Measurements from ENCODE around the gene CEP85L. TPM values are rescaled to one million over a fixed set of nuclear protein-coding genes. Genes with fewer than 3 reads are reported as not detected.

CEP85L gene
- total RNA-seq, 1 donor from 2014 or later: 22.2 TPM

GRCh38 chr6:118685823-118686449, 34.5 kb upstream of the CEP85L start:
- DNase-seq (ENCODE audit: low spot score): no peak
- Mint-ChIP-seq H3K27me3 (ENCODE audit: unreplicated experiment) (no peaks in the 10 kb centered on the region), H3K4me1 (ENCODE audit: unreplicated experiment) (peaks cover 6% of the 10 kb centered on the region), H3K4me3 (ENCODE audit: unreplicated experiment) (no peak overlapping the region), H3K27ac (ENCODE audit: unreplicated experiment) (no peak overlapping the region), H3K9me3 (ENCODE audit: unreplicated experiment) (no peaks in the 10 kb centered on the region), H3K36me3 (ENCODE audit: low read depth, unreplicated experiment) (no peaks in the 10 kb centered on the region)
- TF ChIP-seq, protein P1, sequence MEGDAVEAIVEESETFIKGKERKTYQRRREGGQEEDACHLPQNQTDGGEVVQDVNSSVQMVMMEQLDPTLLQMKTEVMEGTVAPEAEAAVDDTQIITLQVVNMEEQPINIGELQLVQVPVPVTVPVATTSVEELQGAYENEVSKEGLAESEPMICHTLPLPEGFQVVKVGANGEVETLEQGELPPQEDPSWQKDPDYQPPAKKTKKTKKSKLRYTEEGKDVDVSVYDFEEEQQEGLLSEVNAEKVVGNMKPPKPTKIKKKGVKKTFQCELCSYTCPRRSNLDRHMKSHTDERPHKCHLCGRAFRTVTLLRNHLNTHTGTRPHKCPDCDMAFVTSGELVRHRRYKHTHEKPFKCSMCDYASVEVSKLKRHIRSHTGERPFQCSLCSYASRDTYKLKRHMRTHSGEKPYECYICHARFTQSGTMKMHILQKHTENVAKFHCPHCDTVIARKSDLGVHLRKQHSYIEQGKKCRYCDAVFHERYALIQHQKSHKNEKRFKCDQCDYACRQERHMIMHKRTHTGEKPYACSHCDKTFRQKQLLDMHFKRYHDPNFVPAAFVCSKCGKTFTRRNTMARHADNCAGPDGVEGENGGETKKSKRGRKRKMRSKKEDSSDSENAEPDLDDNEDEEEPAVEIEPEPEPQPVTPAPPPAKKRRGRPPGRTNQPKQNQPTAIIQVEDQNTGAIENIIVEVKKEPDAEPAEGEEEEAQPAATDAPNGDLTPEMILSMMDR (IDR thresholded peaks at IDR 0.05; ENCODE audit: unreplicated experiment): no peak

- TF ChIP-seq, protein P1 (IDR thresholded peaks at IDR 0.05; ENCODE audit: unreplicated experiment): no peak
- Mint-ChIP-seq H3K4me1 (ENCODE audit: unreplicated experiment) (peaks cover 6% of the 10 kb centered on the region), H3K4me3 (ENCODE audit: unreplicated experiment) (no peak overlapping the region), H3K36me3 (ENCODE audit: low read depth, unreplicated experiment) (no peaks in the 10 kb centered on the region), H3K27ac (ENCODE audit: unreplicated experiment) (no peak overlapping the region), H3K9me3 (ENCODE audit: unreplicated experiment) (no peaks in the 10 kb centered on the region), H3K27me3 (ENCODE audit: unreplicated experiment) (no peaks in the 10 kb centered on the region)
- no peak for DNase-seq (ENCODE audit: low spot score)
These were observed 32.8 kb upstream of the CEP85L start for GRCh38 chr6:118683881-118684872.

GRCh38 chr6:118680452-118681095, 29.2 kb upstream of the CEP85L start:
- no peak overlapping the region for H3K27ac Mint-ChIP-seq (ENCODE audit: unreplicated experiment)
- H3K4me3 Mint-ChIP-seq (ENCODE audit: unreplicated experiment): no peak overlapping the region
- TF ChIP-seq, protein P1 (IDR thresholded peaks at IDR 0.05; ENCODE audit: unreplicated experiment): no peak
- H3K27me3 Mint-ChIP-seq (ENCODE audit: unreplicated experiment): no peaks in the 10 kb centered on the region
- DNase-seq (ENCODE audit: low spot score): no peak
- H3K9me3 Mint-ChIP-seq (ENCODE audit: unreplicated experiment): no peaks in the 10 kb centered on the region
- H3K36me3 Mint-ChIP-seq (ENCODE audit: low read depth, unreplicated experiment): no peaks in the 10 kb centered on the region
- peaks cover 2% of the 10 kb centered on the region for H3K4me1 Mint-ChIP-seq (ENCODE audit: unreplicated experiment)

- no peaks in the 10 kb centered on the region for H3K36me3 Mint-ChIP-seq (ENCODE audit: low read depth, unreplicated experiment)
- H3K4me3 Mint-ChIP-seq (ENCODE audit: unreplicated experiment): no peak overlapping the region
- H3K27me3 Mint-ChIP-seq (ENCODE audit: unreplicated experiment): no peaks in the 10 kb centered on the region
- DNase-seq (ENCODE audit: low spot score): no peak
- H3K4me1 Mint-ChIP-seq (ENCODE audit: unreplicated experiment): no peaks in the 10 kb centered on the region
- no peak overlapping the region for H3K27ac Mint-ChIP-seq (ENCODE audit: unreplicated experiment)
- TF ChIP-seq, protein P1 (IDR thresholded peaks at IDR 0.05; ENCODE audit: unreplicated experiment): no peak
- no peaks in the 10 kb centered on the region for H3K9me3 Mint-ChIP-seq (ENCODE audit: unreplicated experiment)
These were observed 28.0 kb upstream of the CEP85L start for GRCh38 chr6:118679327-118679901.
